Cardiac septum (tissue), 1 donor: Measurements from ENCODE around the gene PDE6D. TPM values are rescaled to one million over a fixed set of nuclear protein-coding genes. Genes with fewer than 3 reads are reported as not detected.
A peak's percentile ranks its signal among the peaks of the same experiment; 100 is the strongest.

Experiments
- DNase-seq: peaks from one replicate; pipeline ENCODE4 v3.0.0-alpha.2; 2020; ENCODE audit warnings: low spot score
- intact Hi-C: fragments of 100-400 bp; cut with DNase I; formaldehyde crosslinking; loops from one replicate; pipeline ENCODE4 v1.14.0; 2022
- total RNA-seq: library from RNA; stranded (reverse); fragmentation: NEBNext Ultra II Directional; extraction: Animal tissue kit (Norgen Biotek cat#: 25700); gene quantifications from one replicate; pipeline ENCODE4 v1.2.1, GENCODE V29; 2021
- donor health status: DM: no; HTN: no; CAD: no.

Gene PDE6D
- total RNA-seq, 1 donor from 2014 or later = 17.9 TPM

GRCh38 chr2:231710799-231711676 is 70.0 kb downstream of the PDE6D start:
- intact Hi-C loops = loop anchor here (1.0 to 10.0 kb wide), 2 partner anchors 98 to 196 kb away; no protein-coding TSS in a partner anchor
- no peak for DNase-seq

GRCh38 chr2:231709981-231710798 is 70.9 kb downstream of the PDE6D start:
- DNase-seq = peak; percentile 91
- intact Hi-C loops = loop anchor here (1.0 to 10.0 kb wide), 3 partner anchors 72 to 195 kb away; partner anchors contain the start of gene PDE6D

GRCh38 chr2:231709636-231709980 is 71.5 kb downstream of the PDE6D start:
- intact Hi-C loops = loop anchor here (5.0 kb wide), 1 partner anchor 73 kb away; the partner anchor contains the start of gene PDE6D
- no peak for DNase-seq

- DNase-seq = no peak
- intact Hi-C loops = loop anchor here (1.0 to 5.0 kb wide), 3 partner anchors 43 to 73 kb away; partner anchors contain the start of gene PDE6D
Observed at GRCh38 chr2:231708773-231709635, 72.1 kb downstream of the PDE6D start.

- DNase-seq = peak; percentile 100
- intact Hi-C loops = loop anchor here (1.0 to 5.0 kb wide), 4 partner anchors 42 to 74 kb away; partner anchors contain the start of gene PDE6D
Observed at GRCh38 chr2:231707927-231708772, 72.9 kb downstream of the PDE6D start, which contains the start of gene PTMA. Gene PTMA, plus strand, starts transcription at chr2:231708525. Its CDS starts 182 bp downstream, at chr2:231708707.

GRCh38 chr2:231707625-231707926 is 73.5 kb downstream of the PDE6D start:
- intact Hi-C loops = loop anchor here (1.0 to 5.0 kb wide), 2 partner anchors 45 to 75 kb away; partner anchors contain the start of gene PDE6D

GRCh38 chr2:231706731-231707624 is 74.1 kb downstream of the PDE6D start:
- intact Hi-C loops = loop anchor here (1.0 to 5.0 kb wide), 2 partner anchors 45 to 75 kb away; partner anchors contain the start of gene PDE6D
- peak; percentile 99 for DNase-seq

More at GRCh38 chr2:231707625-231707926, 73.5 kb downstream of the PDE6D start:
- DNase-seq = no peak

- intact Hi-C loops = no loop called here
- no peak for DNase-seq
Observed at GRCh38 chr2:231704017-231704416, 77.1 kb downstream of the PDE6D start.

GRCh38 chr2:231701456-231702373 is 79.4 kb downstream of the PDE6D start:
- no peak for DNase-seq
- intact Hi-C loops = no loop called here

- DNase-seq = no peak
Observed at GRCh38 chr2:231699006-231699405, 82.1 kb downstream of the PDE6D start.

GRCh38 chr2:231696004-231696367 is 85.1 kb downstream of the PDE6D start:
- intact Hi-C loops = no loop called here

More at GRCh38 chr2:231699006-231699405, 82.1 kb downstream of the PDE6D start:
- intact Hi-C loops = no loop called here

GRCh38 chr2:231693956-231694355 is 87.1 kb downstream of the PDE6D start:
- intact Hi-C loops = no loop called here
- no peak for DNase-seq

More at GRCh38 chr2:231696004-231696367, 85.1 kb downstream of the PDE6D start:
- DNase-seq = no peak

- intact Hi-C loops = no loop called here
- no peak for DNase-seq
Observed at GRCh38 chr2:231692847-231693246, 88.2 kb downstream of the PDE6D start.

- no peak for DNase-seq
Observed at GRCh38 chr2:231691251-231691772, 89.8 kb downstream of the PDE6D start.

GRCh38 chr2:231689124-231689893 is 91.8 kb downstream of the PDE6D start:
- DNase-seq = no peak

More at GRCh38 chr2:231691251-231691772, 89.8 kb downstream of the PDE6D start:
- intact Hi-C loops = no loop called here

More at GRCh38 chr2:231689124-231689893, 91.8 kb downstream of the PDE6D start:
- intact Hi-C loops = loop anchor here (10.0 kb wide), 1 partner anchor 95 kb away; the partner anchor contains the start of genes COPS7B and PDE6D
